ENCODE results near the gene STIM2.

- TF ChIP-seq CTCF (IDR thresholded peaks at IDR 0.05) (no peak), POLR2A (IDR thresholded peaks at IDR 0.05) (no peak)
Observed at GRCh38 chr4:26947318-26947717, 86.7 kb downstream of the STIM2 start.

Data from right lobe of liver (tissue), 4 donors.